Hepatic stellate cell (primary cell): Measurements from ENCODE around the gene NUP42.
"Not testable (repeated sequence)": the region's sequence is repeated elsewhere in the genome, so short reads cannot be mapped to it uniquely, and the experiment has no call there.

ENCODE experiments used
- DNase-seq: peaks from one replicate; pipeline ENCODE4 v3.0.0; 2011; ENCODE audit warnings: low spot score

The NUP42 gene

GRCh38 chr7:23181684-23182553 is at the start of gene NUP42:
Gene NUP42 (plus strand): TSS chr7:23182048. CDS start chr7:23182086, 38 bp downstream.
- peak; percentile 94 for DNase-seq

GRCh38 chr7:23133797-23134196 is 48.1 kb upstream of the NUP42 start:
- no peak for DNase-seq

- DNase-seq: no peak
These were observed 46.1 kb upstream of the NUP42 start for GRCh38 chr7:23135755-23136154.

DNA sequence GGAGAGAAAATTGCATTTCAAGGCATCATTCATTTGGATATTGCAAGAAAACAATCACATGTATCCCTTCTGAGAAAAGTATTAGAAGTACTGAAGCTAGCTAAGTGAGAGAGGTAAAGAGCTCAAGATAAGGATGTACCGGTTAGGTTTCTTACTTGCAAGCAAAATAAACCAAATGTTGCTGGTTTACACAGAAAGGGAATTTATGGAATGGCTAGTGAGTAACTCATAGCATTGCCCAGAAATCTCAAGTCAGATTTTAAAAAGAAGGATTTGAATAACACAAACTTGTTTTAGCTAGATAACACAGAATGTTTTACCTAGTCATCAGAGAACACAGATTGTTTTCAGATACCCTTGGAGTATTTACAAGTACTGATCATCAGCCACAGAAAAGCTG is 45.6 kb upstream of the NUP42 start:
- no peak for DNase-seq

DNA sequence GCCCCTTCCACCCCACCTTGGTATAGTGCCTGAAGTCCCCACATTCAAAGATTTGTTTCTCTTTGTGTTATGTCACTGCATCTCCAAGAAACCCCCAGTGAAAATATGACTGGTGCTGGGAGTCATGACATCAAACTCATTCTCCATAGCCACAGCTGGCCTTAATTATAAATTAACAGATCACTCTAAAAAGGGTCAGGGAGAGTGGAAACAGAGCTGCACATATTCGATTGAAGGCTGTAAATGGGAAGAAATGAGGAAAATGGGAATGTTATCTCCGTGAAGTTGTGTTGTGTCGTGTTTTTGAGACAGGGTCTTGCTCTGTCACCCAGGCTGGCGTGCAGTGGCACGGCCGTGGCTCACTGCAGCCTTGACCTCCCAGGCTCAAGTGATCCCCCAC is 24.2 kb upstream of the NUP42 start:
- DNase-seq: no peak

DNA sequence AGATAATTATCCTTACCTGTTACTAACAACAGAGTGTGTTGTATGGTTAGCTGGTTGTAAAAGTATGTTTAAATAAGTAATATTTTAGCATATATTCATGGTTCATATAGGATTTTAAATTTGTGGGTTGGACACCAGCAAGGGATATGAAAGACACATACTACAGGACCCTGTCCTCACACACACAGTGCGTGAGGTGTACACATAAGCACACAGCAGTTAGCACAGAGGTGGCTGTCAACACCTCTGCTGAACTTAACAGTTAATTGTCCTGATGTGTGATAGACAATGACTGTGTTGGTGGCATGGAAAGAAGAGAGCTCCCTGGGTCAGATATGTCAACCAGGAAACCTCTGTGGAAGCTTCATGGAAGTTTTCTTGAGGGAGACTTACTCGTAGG is 23.3 kb upstream of the NUP42 start:
- DNase-seq: no peak

DNA sequence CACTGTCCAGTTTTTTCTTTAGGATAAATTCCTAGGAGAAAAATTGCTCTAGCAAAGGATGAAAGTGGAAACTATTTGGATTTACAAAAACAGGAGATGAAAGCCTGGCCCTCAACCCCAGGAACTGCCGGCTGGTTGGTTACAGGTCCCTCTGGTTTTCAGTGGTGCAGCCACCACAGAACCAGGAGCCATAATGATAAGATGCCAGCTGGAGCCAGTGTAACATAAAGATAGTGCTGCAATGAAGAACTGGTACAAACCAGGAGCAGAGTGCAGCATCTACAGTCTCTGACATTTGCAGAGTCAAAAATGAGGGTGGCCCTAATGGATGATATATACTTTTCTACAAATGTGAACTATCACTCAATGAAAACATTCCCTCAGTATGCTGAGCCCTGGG is 20.4 kb upstream of the NUP42 start:
- DNase-seq: no peak

GRCh38 chr7:23164846-23165245 is 17.0 kb upstream of the NUP42 start:
- no peak for DNase-seq

DNA sequence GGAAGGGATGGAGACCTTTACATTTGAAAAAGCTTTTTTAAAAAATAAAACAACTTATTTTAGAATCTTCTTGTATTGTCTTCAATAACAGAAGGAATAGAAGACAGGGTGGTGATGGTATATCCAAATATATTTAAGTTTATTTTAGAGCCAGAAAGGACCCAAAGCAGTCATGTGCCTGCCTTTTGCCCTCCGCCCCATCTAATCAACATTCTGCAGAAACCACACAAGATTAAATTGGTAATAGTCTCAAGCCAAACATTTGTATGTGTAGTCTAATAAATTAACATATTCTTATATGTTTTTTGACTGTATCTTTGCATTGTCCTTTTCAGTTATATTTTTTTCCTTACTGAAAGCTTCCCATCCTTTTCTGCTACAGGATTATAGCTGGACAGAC is 16.5 kb upstream of the NUP42 start:
- DNase-seq: no peak

DNA sequence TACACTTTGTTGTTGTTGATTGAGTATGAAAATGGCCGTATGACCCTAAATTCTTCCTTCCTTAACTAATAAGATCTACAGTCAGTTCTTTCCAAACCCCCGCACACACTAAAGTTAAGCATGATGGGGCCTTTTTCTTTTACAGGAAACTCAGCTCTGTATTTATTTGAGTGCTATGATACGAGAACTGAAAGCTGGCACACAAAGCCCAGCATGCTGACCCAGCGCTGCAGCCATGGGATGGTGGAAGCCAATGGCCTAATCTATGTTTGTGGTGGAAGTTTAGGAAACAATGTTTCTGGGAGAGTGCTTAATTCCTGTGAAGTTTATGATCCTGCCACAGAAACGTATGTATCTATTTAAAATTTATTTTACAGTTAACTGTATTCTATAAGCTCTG is 14.2 kb upstream of the NUP42 start:
- DNase-seq: no peak

- DNase-seq: no peak
These were observed 13.6 kb upstream of the NUP42 start for GRCh38 chr7:23168111-23168885.

DNA sequence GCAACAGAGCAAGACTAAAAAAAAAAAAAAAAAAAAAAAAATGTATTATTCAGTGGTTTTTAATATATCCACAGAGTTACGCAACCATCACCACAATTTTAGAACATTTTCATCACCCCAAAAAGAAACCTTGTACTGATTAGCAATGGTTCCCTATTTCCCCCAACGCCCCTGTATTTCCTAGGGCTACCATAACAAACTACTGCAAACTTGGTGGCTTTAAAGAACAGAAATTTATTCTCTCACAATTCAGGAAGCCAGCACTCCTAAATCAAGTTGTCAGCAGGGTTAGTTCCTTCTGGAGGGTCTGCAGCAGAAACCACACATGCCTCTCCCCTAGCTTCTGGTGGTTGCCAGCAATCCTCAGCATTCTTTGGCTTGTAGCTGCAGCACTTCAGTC is 5.9 kb upstream of the NUP42 start:
- DNase-seq: no peak

DNA sequence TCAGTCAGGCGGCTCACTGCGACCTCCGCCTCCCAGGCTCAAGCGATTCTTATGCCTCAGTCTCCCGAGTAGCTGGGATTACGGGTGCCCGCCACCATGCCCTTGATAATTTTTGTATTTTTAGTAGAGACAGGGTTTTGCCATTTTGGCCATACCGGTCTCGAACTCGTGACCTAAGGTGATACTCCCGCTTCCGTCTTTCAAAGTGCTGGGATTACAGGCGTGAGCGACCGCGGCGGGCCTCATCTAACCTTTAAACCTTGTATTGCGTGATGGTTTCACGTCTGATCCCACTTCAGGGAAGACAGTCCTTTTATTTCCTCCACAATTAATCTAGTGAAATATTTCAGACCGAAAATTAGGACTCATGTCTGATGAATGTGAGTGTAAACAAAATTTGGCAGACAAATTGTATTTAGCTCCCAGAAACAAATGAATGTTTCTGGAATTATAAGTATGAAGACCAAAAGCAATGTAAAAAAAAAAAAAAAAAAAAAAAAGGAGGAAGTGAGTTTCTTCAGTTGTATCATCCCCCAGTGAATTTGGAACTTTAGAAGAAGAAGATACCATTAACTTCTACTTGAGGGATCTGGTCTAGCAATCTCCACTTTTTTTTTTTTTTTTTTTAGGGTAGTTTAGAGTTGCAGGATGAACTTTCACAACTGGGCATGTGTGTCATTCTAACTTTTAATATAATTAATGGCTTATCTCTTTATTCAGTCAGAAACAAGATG is 1.6 kb downstream of the NUP42 start:
- no peak for DNase-seq

DNA sequence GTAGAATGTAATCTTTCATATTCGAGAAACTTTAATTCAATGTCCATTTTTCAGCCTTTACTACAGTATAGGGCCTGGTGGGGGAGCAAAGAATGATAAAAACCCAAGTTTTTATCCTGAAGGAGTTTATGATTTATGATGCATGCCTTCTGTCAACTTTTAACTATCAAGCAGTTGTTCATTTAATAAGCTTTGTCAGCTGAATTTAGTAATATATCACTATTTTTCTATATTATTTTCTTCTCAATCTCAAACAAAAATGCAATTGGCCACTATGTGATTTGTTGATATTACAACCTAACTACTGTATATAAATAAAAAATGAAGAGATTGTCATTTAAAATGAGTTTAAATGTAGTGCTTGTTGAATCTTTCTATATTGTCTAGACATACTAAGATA is 2.4 kb downstream of the NUP42 start:
- no peak for DNase-seq

DNA sequence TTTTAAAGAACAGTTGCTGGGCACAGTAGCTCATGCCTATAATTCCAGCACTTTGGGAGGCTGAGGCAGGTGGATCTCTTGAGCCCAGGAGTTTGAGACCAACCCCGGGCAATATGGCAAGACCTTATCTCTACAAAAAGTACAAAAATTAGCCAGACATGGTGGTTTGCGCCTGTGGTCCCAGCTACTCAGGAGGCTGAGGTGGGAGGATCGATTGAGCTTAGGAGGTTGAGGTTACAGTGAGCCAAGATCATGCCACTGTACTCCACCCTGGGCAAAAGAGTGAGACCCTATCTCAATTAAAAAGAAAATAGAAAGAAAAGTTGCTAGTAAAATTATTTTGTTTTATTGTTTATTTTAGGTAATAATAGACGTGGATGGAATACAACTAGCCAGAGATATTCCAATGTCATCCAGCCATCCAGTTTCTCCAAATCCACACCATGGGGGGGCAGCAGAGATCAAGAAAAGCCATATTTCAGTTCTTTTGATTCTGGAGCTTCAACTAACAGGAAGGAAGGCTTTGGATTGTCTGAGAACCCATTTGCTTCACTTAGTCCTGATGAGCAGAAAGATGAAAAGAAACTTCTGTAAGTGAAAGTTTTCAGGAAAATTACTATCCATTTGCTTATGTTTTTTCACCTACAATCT is 3.0 kb downstream of the NUP42 start:
- peak; percentile 27 for DNase-seq

DNA sequence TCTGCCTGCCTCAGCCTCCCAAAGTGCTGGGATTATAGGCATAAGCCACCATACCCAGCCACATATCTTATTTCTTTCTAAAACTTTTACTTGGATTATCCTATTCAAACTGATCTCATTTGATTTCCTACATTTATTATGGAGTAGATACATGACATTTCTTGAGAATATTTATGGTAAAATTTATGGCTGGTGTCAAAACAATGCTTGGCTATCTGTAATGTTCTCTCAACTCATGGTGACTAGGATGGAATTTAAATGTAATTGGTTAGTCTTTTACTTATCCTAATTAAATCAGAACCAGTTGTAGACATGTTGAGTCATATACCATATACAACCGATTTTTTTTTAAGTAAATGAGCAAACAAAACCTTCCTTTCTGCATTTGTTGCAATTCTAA is 4.1 kb downstream of the NUP42 start:
- DNase-seq: no peak

DNA sequence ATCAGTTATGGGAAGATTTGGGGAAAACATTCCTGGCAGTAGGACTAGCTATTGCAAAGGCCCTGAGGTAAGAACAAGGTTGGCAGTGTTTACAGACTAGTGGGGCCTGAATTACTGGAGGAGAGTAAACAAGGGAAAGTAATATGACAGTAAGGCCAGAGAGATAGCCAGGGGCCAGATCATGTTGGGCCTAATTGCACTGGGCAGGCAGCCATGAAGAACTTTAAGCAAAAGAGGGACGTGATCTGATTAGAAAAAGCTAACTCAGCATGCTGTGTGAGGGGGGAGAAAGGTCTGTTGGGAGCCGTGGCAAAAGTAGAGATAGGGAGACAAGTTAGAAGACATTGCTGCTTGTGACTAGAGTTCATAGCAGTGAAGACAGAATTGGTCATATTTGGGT is 9.2 kb downstream of the NUP42 start:
- DNase-seq: no peak

GRCh38 chr7:23193650-23194227 is 11.9 kb downstream of the NUP42 start:
- not testable (repeated sequence) for DNase-seq

GRCh38 chr7:23196306-23196705 is 14.5 kb downstream of the NUP42 start:
- no peak for DNase-seq

GRCh38 chr7:23197745-23198144 is 15.9 kb downstream of the NUP42 start:
- DNase-seq: not testable (repeated sequence)

- no peak for DNase-seq
These were observed 18.5 kb downstream of the NUP42 start for GRCh38 chr7:23200331-23200730.

GRCh38 chr7:23204241-23204640 is 22.4 kb downstream of the NUP42 start:
- no peak for DNase-seq
